Gastroesophageal sphincter (tissue), 4 donors: Measurements from ENCODE around the gene PRDM5. TPM values are rescaled to one million over a fixed set of nuclear protein-coding genes. Genes with fewer than 3 reads are reported as not detected.

Source experiments
- ATAC-seq: fragments of 150-250 bp; one replicate; pipeline ENCODE4 v1.9.1; 2016; ENCODE audit warnings: mild to moderate bottlenecking, moderate library complexity
- H3K27ac ChIP-seq, 4 donors: fragments of 200-600 bp; sonication (generic) in 3 of 4; 1 replicate in 3 of 4; 2 replicates in 1 of 4; pipeline ENCODE4 v1.5.1; 2016 to 2019
- H3K27me3 ChIP-seq: fragments of 200-600 bp; sonication (generic); one replicate; pipeline ENCODE4 v1.5.1; 2019
- H3K36me3 ChIP-seq, 2 donors: fragments of 200-600 bp; sonication (generic); one replicate each; pipeline ENCODE4 v1.5.1; 2019; ENCODE audit warnings: control low read depth in 1 of 2
- H3K4me1 ChIP-seq, 3 donors: fragments of 200-600 bp; sonication (generic); 1 replicate in 2 of 3; 2 replicates in 1 of 3; pipeline ENCODE4 v1.5.1; 2016 to 2019; ENCODE audit warnings: control low read depth in 2 of 3
- H3K4me3 ChIP-seq, 2 donors: fragments of 200-600 bp; sonication (generic); one replicate each; pipeline ENCODE4 v1.5.1; 2019; ENCODE audit warnings: mild to moderate bottlenecking in 1 of 2, moderate library complexity in 1 of 2
- H3K9me3 ChIP-seq, 3 donors: fragments of 200-600 bp; sonication (generic); one replicate each; pipeline ENCODE4 v1.5.1; 2017 to 2019; ENCODE audit warnings: control low read depth in 2 of 3
- CTCF ChIP-seq, 4 experiments: fragments of 200-600 bp in 2 of 4; fragments of 450-650 bp in 2 of 4; sonication (generic) in 1 of 4; IDR thresholded peaks; one replicate each; pipeline ENCODE4 v1.5.1; 2017 to 2019; ENCODE audit warnings: antibody characterized with exemption in 4 of 4, mild to moderate bottlenecking in 2 of 4, moderate library complexity in 2 of 4
- EP300 ChIP-seq: sonication (generic); formaldehyde crosslinking; IDR thresholded peaks from one replicate; pipeline ENCODE4 v1.6.1; 2017; ENCODE audit warnings: antibody characterized with exemption, mild to moderate bottlenecking
- POLR2A ChIP-seq, 2 donors: fragments of 450-650 bp; IDR thresholded peaks; one replicate each; pipeline ENCODE4 v1.6.1; 2017; ENCODE audit warnings: antibody characterized with exemption in 2 of 2, mild to moderate bottlenecking in 2 of 2, moderate library complexity in 1 of 2
- POLR2AphosphoS5 ChIP-seq: sonication (generic); formaldehyde crosslinking; IDR thresholded peaks from one replicate; pipeline ENCODE4 v1.6.1; 2017; ENCODE audit warnings: antibody characterized with exemption
- WGBS, 2 donors: methylation state at CpG; one replicate each; pipeline ENCODE4 v1.1.5; 2018; ENCODE audit warnings: low coverage in 1 of 2; 5-methylcytosine and 5-hydroxymethylcytosine counted together
- total RNA-seq, 4 donors: library from RNA; depleted of rRNA; stranded (reverse); fragments of >200 nt; gene quantifications; one replicate each; pipeline ENCODE4 v1.1.0, GENCODE V29; 2016

The PRDM5 gene
- total RNA-seq, 4 donors from 2014 or later: 10.6 to 33.9 (median 18.9) TPM

GRCh38 chr4:120796271-120796670 is 126.3 kb downstream of the PRDM5 start:
- 67 to 90% methylated on average over 3 of the region's 3 CpGs for WGBS, 2 donors
- H3K4me3 ChIP-seq: no peak overlapping the region
- peaks cover 0 to 3% of the 10 kb centered on the region in 2 donors for H3K36me3 ChIP-seq
- peaks cover 2 to 9% (median 4%) of the 10 kb centered on the region in 3 donors for H3K4me1 ChIP-seq
- ATAC-seq: no peak
- no peak overlapping the region for H3K27ac ChIP-seq
- TF ChIP-seq CTCF (IDR thresholded peaks at IDR 0.05) (no peak), POLR2A (IDR thresholded peaks at IDR 0.05) (no peak), EP300 (no peak), POLR2AphosphoS5 (no peak)
- no peaks in the 10 kb centered on the region for H3K9me3 ChIP-seq
- no peaks in the 10 kb centered on the region for H3K27me3 ChIP-seq

- no peak for ATAC-seq
- no peaks in the 10 kb centered on the region for H3K27me3 ChIP-seq
- no peaks in the 10 kb centered on the region for H3K9me3 ChIP-seq
- 69 to 100% methylated on average over 2 of the region's 2 CpGs for WGBS, 2 donors
- H3K4me3 ChIP-seq: no peak overlapping the region
- H3K36me3 ChIP-seq: no peaks in the 10 kb centered on the region
- H3K4me1 ChIP-seq: no peaks in the 10 kb centered on the region
- TF ChIP-seq POLR2AphosphoS5 (no peak), EP300 (no peak), POLR2A (IDR thresholded peaks at IDR 0.05) (no peak), CTCF (IDR thresholded peaks at IDR 0.05) (no peak)
- H3K27ac ChIP-seq: no peak overlapping the region
Observed at GRCh38 chr4:120785202-120785601, 137.3 kb downstream of the PRDM5 start.

GRCh38 chr4:120777459-120777858 is 145.1 kb downstream of the PRDM5 start:
- Histone ChIP-seq H3K4me1 (no peaks in the 10 kb centered on the region), H3K9me3 (no peaks in the 10 kb centered on the region), H3K27me3 (no peaks in the 10 kb centered on the region), H3K36me3 (no peaks in the 10 kb centered on the region), H3K4me3 (no peak overlapping the region), H3K27ac (no peak overlapping the region)
- ATAC-seq: no peak
- TF ChIP-seq EP300 (no peak), POLR2A (IDR thresholded peaks at IDR 0.05) (no peak), CTCF (IDR thresholded peaks at IDR 0.05) (no peak), POLR2AphosphoS5 (no peak)

- H3K4me1 ChIP-seq: no peaks in the 10 kb centered on the region
- no peaks in the 10 kb centered on the region for H3K27me3 ChIP-seq
- H3K4me3 ChIP-seq: no peak overlapping the region
- ATAC-seq: no peak
- no peak for TF ChIP-seq CTCF (IDR thresholded peaks at IDR 0.05)
- TF ChIP-seq POLR2A (IDR thresholded peaks at IDR 0.05): no peak
- TF ChIP-seq EP300: no peak
- no peak for TF ChIP-seq POLR2AphosphoS5
- H3K27ac ChIP-seq: no peak overlapping the region
- H3K9me3 ChIP-seq: no peaks in the 10 kb centered on the region
- H3K36me3 ChIP-seq: no peaks in the 10 kb centered on the region
Observed at GRCh38 chr4:120775431-120775830, 147.1 kb downstream of the PRDM5 start.

- Histone ChIP-seq H3K27ac (no peak overlapping the region), H3K4me1 (no peaks in the 10 kb centered on the region), H3K9me3 (no peaks in the 10 kb centered on the region), H3K27me3 (no peaks in the 10 kb centered on the region), H3K36me3 (peaks cover 0 to 5% of the 10 kb centered on the region in 2 donors), H3K4me3 (no peak overlapping the region)
- TF ChIP-seq EP300 (no peak), POLR2A (IDR thresholded peaks at IDR 0.05) (no peak), CTCF (IDR thresholded peaks at IDR 0.05) (no peak), POLR2AphosphoS5 (no peak)
- no peak for ATAC-seq
- WGBS, 2 donors: 68 to 74% methylated on average over 1 of the region's 1 CpG
Observed at GRCh38 chr4:120773641-120774040, 148.9 kb downstream of the PRDM5 start.
